ENCODE data around the gene ACTL9.

The ACTL9 gene

DNA sequence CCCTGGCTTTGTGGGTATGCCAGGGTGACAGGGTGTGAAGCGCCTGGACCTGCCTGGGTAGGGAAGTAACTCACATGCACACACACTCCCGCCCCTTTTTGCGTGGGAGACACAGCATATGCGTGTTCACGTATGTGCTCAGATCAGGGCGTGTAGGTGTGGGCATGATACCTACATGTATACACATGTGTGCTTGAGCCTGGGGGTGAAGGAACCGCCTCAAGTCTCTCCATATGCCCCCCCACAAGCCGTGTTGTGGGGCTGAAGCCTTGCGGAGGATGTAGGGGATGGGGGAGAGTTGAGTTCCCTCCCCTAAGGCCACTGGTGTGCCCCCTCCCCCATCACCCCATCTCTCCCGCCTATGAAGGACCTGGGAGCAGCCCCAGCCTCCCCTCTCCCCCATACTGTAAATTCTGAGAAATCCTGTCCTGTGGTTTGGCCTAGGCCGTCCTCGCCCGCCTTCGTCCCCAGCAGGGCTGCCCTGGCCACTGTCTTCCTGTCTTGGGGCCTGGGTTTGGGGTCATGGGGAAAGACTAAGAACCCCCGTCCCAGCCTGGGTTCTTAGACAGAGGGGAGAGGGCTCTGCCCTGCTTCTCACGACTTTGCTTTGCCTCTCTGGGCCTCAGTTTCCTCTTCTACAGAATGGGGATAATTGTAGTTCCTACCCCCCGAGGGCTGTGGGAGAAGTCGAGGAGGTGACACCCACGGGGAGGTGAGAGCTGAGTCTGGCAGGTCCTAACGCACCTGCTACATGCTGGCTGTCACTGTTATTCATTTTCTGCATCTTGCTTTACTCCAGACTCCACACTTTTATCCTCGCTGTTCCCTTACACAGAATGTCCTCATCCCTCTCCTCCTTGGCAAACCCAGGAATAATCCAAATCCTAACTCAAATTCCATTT is 14.3 kb downstream of the ACTL9 start:
- no peak for DNase-seq

DNA sequence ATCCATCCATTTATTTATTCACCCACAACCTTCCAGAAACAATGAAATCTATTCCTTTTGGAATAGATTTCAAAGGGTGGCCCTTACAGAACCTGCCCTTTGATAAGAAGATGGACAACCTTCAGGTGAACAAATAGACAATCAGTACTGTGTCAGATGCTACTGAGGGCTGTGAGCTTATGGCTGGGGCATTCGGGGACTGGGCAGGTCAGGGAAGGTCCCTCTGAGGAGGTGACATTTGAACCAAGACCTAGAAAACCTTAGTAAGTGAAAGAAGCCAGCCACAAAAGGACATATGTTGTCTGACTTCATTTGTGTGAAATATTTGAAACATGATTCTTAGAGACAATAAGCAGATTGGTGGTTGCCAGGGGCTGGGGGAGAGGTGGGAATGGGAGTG is 15.7 kb downstream of the ACTL9 start:
- DNase-seq, result no peak

DNA sequence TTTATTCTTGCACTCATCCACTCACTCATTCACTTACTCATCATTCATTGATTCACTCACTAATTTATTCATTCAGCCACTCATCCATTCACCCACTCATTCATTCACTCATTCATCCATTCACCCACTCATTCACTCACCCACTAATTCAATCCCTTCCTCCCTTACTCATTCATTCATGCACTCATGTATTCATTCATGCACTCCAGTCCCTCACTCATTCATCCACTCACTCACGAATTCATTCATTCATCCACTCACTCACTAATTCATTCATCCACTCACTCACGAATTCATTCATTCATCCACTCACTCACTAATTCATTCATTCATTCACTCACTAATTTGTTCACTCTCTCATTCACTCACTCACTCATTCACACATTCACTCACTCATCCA is 16.1 kb downstream of the ACTL9 start:
- DNase-seq, result no peak

DNA sequence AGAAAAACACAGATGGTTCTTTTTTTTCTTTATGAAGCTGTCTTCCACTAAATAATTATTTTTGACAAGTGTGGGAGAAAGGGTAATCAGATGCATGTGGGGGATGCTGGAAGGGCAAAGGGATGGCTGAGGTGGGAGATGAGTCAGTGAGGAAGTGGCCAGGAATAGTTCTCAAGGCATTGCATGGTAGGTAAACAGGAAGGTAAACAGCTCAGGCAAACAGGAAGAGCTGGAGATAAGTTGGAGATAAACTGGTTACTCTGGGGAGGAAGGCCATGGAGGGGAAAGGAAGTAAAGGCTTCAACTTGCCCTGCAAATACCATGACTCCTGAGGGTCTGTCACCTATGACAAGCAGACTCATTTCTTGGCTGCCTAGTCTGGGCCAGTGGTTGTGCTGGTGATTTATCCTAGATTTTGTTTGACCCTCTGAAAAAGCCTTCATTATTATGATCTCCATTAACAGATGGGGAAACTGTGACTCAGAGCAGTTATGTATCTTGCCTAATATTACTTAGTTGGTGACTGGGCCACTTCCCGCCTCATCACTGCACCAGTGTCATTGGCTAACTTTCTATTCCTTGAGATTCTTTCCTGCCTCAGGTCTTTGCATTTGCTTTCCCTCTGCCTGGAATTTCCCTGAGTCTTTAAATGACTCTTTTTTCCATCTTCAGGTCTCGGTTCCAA is 17.1 kb downstream of the ACTL9 start:
- no peak for DNase-seq

DNA sequence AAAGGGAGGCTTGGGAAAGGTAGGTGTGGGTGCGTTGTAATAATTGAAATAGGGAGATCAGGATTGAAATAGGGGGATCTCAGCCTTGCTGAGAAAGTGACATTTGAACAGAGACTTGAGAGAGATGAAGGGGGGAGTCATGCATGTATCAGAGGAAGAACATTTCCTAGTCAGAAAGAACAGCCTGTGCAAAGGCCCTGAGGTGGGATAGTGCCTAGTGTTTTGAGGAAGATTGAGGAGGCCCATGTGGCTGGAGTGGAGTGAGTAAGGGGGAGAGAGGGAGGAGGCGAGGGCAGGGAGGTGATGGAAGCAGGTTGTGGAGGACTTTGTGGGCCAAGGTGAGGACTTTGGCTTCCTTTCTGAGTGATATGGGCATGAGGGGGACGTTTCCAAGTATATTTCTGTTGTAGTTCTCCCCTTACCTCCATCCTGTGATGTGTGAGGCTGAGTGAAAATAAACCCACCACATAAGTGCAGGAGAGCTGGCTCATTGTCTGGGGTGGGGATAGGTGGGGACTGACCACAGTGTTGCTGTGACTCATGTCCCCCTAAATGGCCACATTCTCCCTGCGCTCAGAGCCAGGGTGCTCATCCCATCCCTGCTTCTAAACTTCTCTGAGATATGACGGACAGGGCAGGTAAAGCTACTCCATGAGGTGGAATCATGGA is 17.8 kb downstream of the ACTL9 start:
- DNase-seq, result no peak

DNA sequence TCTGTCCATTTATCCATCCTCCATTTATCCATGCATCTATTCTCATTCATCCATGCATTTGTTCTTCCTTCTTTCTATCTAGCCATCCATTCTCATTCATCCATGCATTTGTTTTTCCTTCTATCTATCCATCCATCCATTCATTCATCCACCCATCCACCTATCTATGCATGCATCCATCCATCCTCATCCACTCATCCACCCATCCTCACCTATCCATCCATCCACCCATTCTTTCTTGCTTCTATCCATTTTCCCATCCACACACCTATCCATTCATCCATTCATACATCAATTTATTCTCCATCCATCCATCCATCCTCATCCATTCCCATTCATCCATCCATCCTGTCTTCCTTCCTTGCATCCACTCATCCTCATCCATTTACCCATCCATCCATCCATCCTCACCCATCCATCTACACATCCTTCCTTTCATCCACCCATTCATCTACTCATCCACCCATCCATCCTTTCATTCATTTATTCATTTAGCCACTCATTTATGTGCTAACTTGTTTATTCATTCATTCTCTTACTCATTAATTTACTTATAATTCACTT is 20.3 kb downstream of the ACTL9 start:
- no peak for DNase-seq

DNA sequence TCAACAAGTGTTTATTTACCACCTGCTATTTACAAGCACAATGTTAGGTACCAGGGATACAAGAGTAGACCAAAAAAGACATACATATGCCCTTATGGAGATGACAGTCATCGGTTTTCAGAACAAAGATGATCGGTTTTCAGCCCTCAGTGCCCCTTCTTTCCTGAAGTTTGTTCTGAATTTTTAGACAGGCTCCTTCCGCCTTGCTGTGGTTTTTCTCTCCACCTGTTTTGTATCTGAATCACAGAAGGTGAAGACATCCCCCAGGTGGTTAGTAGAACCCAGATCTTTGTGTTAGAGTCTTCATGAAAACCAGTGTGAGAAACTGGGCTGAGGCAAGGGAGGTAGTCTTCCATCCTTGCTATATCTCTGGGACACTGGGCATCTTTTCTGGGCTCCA is 23.5 kb downstream of the ACTL9 start:
- DNase-seq, result no peak

DNA sequence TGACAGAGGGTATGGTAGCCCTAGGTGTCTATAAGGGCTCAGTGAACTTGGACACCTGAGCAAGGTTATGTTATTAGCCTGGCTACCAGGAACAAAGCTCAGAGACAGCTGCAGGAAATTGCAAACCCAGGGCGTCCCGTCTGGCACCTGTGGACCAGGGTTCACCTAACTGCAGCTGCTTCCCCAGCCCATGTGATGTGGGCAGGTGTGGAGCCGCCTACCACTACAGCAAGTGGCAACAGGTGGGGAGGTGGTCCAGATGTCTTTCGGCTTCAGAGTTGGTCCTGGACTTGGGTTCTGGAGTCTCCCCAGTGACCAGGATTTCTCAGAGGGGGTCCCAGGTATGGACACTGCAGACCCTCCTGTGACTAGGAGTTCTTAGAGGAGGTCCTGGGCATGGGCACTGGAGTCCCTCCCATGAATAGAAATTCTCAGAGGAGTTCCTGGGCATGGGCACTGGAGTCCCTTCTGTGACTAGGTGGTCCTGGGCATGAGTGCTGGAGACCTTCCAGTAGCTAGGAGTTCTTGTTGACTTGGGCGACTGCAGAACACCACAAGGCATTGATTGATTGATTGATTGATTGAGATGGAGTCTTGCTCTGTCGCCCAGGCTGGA is 25.2 kb downstream of the ACTL9 start:
- no peak for DNase-seq

DNA sequence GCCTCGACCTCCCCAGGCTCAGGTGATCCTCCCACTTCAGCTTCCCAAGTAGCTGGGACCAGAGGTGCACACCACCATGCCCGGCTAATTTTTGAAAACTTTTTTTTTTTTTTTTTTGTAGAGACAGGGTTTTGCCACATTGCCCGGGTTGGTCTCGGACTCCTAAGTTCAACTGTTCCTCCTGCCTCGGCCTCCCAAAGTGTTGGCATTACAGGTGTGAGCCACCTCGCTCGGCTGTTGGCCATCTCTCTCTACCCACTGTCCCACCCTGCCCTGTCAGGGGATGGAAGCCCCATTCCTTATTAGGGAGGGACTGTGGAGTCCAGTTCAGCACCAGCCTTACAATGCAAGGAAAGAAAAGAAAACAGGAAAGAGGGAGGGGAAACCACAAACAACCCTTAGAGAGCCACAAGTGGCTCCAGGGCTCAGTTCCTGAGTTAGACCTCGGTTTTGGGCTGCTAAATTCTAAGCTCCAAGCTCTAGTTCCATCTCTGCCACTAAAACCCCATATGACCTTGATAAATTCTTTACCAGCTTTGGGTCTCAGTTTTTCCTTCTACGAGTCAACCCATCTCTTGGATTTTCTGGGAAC is 31.7 kb downstream of the ACTL9 start:
- no peak for DNase-seq

DNA sequence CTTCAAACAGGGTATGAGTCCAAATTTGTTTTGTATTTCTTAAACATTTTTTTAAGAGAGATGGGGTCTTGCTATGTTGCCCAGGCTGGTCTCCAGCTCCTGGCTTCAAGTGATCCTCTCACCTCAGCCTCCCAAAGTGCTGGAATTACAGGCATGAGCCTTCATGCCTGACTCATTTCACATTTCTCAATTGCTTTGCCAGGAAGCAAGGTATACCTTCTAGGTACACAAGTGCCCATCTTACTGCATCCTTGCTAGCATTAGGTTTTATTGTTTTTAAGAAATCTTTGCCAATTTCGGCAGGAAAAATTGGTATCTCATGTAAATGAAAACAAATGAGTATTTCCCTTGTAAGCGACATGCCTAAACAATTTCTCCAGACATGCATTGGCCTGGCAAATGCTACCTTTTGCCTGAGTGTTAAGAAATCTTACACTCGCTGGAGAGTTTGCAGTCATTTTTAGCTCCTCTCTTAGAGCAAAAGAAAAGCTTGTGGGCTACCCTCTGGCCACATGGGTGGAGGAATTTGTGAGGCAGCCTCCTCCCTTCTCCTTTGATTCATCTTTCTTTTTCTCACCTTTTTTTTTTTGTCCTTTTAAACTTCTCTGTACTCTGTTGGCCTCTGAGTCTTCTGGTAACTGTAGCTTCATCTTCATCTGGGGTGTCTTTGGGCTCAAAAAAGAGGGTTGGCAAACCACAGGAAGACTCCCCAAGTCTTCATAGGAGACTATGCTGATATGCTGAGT is 33.0 kb downstream of the ACTL9 start:
- no peak for DNase-seq

DNA sequence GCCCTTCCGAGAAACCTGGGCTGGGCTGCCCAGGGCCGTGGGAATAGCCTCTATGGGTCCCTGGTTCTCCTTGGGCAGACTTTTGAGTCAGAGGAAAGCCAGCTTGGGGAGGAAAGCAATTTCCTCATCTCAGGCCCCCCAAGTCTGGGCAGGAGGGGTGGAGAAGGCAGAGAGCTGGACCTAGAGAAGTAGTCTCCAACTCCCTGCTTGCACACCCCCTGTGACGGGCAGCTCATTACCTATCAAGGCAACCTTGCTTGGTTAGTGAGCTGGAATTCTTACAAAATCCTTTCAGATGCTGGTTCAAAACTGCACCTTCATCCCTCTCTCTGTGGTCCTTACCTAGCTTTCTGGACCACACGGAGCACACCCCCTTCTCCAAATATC is 33.9 kb downstream of the ACTL9 start:
- no peak for DNase-seq

DNA sequence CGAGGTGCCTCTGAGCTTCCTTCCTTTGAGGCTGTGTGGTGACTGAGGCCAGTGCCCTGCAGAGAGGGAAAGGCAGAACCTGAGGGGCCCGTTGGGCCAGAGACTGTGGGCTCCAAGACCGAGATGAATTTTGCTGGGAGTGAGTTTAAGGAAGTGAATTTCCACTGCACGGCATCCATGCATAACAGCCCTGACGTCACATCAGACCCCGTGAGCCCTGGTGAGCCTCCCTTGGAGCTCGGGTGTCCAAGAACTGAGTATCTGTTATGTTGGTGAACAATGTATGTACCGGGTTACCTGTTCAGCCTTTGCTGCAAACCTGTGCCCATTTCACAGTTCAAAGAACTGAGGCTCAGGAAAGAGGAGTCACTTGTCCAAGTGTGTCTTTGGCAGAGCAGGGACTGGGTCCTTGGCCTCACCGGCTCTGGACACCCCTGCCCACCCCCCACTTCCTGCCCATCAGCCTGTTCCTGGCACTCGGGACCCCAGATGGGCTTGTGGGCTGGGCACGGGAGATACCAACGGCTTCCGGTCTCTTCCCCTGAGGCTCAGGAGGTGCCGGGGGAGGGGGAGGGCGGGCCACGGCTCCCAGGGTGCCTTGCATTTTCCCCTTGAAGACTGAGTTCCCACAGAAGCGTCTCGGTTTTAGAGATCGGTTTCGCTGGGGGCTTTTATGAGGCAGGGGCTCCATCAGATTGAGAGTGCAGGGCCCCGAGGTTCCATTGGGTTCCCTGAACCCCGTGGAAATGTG is 34.5 kb downstream of the ACTL9 start:
- DNase-seq, result peak in 2 of 14 donors; percentile 6 to 19

DNA sequence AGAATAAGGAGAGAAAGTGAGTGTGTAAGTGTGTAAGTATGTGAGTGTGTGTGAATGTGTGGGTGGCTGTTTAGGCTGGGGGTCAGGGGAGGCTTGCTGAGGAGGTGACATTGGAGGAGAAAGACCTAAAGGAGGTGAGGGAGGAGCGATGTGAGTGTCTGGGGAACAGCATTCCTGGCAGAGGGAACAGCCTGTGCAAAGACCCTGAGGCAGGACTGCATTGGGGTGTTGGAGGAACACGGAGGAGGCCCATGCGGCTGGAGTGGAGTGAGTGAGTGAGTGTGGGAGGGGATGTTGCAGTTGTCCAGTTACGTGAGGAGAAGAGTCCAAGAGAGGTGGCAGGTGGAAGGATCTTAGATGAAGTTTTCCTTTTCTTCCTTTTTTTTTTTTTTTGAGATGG is 36.3 kb downstream of the ACTL9 start:
- DNase-seq, result no peak

DNA sequence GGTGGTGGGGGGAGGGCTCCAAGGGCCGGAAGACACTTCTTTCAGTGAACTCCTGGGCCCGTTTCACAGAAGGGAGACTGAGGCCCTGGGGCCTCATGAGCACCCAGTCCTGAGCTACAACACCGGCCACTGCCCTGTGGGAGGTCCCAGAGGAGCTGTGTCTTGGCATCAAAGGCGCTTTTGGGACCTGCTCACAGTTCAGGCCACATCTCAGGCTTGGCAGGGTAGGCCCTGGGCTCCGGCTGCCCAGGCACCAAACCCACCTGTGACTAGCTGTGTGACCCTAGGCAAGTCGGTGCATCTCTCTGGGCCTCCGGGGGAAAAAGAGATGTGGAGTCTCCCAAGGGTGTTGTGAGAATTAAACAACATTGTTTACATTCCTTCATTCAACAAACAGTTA is 38.7 kb downstream of the ACTL9 start:
- DNase-seq, result no peak

DNA sequence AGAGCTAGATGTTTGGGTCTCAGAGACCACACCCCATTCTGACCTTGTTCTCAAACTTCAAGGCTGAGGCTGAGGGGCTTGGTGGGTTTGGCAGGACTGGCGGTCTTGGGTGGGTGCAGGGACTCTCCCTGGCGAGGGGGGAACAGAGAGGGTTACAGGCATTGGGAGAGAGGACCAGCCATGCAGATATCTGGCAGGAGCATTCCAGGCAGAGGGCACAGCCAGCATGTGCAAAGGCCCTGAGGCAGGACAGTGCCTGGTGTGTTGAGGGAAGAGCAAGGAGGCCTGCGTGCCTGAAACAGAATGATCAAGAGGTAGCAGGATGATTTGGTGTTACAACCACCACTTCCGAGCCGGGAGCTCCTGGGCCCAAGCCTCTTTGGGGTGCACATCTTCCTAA is 40.7 kb downstream of the ACTL9 start:
- DNase-seq, result no peak

DNA sequence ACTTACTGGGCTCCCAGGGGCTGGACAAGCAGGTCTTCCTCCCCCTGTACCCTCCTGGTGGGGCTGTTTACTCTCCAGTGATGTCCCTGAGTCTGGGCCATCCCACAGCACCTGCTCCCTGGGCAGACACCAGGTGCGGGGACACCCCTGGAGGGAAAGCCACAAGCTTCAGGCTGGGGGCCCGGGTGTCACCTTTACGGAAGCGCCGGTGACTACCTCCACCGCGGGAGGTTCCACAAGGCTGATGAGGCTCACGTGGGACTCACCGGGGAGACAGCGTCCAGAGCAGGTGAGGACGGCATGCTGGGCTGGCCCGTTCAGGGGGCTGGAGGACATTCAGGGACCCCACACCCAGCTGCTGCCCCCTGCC is 43.3 kb downstream of the ACTL9 start:
- DNase-seq, result no peak

DNA sequence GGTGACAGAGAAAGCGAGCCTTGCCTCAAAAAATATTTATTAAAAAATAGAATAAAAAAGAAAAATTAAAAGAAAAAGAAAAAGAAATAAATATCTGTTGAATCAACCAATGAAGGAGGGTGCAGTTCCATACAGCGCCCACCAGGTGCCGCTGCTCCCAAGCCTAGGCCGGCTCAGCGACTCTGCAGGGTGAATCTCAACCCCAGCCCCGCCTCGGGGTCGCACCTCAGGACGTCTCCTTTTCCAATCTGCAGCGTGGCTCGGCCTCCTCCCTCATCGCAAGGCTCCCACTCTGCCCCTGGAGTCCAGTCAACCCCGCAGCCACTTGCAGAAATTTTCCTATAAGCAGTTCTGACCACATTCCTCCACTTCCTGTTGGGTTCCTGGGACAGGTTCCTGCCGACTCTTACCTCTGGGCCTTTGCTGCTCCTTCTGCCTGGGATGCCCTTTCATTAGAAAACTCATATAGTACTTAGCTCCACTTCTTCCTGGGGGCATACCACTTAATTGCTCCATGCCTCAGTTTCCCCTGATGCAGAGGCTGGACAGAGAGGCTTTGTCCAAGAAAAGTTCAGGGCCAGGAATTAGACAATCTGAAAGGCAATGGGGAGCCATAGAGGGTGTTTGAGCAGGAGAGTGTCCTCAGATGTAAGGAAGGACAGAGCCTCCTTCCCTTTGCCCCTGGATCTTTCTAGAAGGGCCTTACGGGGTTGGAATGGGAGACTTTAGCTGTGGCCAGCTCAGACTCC is 43.8 kb downstream of the ACTL9 start:
- DNase-seq, result peak in 4 of 14 donors; percentile 10 to 48 (median 24)

DNA sequence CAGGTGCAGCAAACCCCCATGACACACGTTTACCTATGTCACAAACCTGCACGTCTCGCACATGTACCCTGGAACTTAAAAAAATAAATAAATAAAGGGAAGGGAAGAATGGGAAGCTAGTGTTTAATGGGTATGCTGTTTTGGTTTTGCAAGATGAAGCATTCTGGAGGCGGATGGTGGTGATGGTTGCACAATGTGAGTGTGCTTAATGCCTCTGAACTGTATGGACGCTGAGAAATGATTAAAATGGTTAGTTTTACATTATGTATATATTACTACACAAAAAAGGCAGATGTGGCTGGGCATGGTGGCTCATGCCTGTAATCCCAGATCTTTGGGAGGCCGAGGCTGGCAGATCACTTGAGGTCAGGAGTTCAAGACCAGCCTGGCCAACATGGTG is 50.4 kb downstream of the ACTL9 start:
- no peak for DNase-seq
